H9 (cell line): Measurements from ENCODE around the gene PPP1R14C. TPM values are rescaled to one million over a fixed set of nuclear protein-coding genes. Genes with fewer than 3 reads are reported as not detected.

Experiments used
- DNase-seq: peaks from one replicate; pipeline ENCODE4 v3.0.0-alpha.2; 2017
- H2AFZ ChIP-seq: one replicate; pipeline ENCODE4 v1.6.1; 2013; ENCODE audit warnings: mild to moderate bottlenecking, low read length, control low read depth, moderate library complexity
- H2AK5ac ChIP-seq: 2 replicates; pipeline ENCODE4 v1.6.1; 2013; ENCODE audit warnings: low read length, control low read depth, mixed read lengths; ENCODE audit not compliant: insufficient read length
- H2BK120ac ChIP-seq: one replicate; pipeline ENCODE4 v1.6.1; 2013; ENCODE audit warnings: low read depth, mild to moderate bottlenecking, low read length, control low read depth, inconsistent platforms; ENCODE audit not compliant: poor library complexity, severe bottlenecking
- H2BK12ac ChIP-seq: 2 replicates; pipeline ENCODE4 v1.6.1; 2013; ENCODE audit warnings: low read length, control low read depth, mixed read lengths, low read depth; ENCODE audit not compliant: insufficient read length
- H2BK15ac ChIP-seq: 2 replicates; pipeline ENCODE4 v1.6.1; 2013; ENCODE audit warnings: low read depth, low read length, control low read depth
- H2BK20ac ChIP-seq: one replicate; pipeline ENCODE4 v1.6.1; 2013; ENCODE audit warnings: low read depth, mild to moderate bottlenecking, low read length, control low read depth, inconsistent platforms; ENCODE audit not compliant: poor library complexity, severe bottlenecking
- H2BK5ac ChIP-seq: 2 replicates; pipeline ENCODE4 v1.6.1; 2013; ENCODE audit warnings: low read length, control low read depth, mixed read lengths; ENCODE audit not compliant: insufficient read length
- H3K14ac ChIP-seq: 2 replicates; pipeline ENCODE4 v1.6.1; 2013; ENCODE audit warnings: low read length, control low read depth; ENCODE audit not compliant: insufficient read depth
- H3K18ac ChIP-seq: 2 replicates; pipeline ENCODE4 v1.6.1; 2013; ENCODE audit warnings: low read depth, mild to moderate bottlenecking, mixed read lengths, low read length, control low read depth; ENCODE audit not compliant: insufficient read length
- H3K23ac ChIP-seq: 2 replicates; pipeline ENCODE4 v1.6.1; 2013; ENCODE audit warnings: low read length, control low read depth, mixed read lengths, low read depth; ENCODE audit not compliant: insufficient read length
- H3K23me2 ChIP-seq: 2 replicates; pipeline ENCODE4 v1.6.1; 2013; ENCODE audit warnings: low read depth, mild to moderate bottlenecking, mixed read lengths, low read length, control low read depth; ENCODE audit not compliant: insufficient read length, poor library complexity, severe bottlenecking
- H3K27ac ChIP-seq: 2 replicates; pipeline ENCODE4 v1.5.1; 2013; ENCODE audit warnings: low read length, control low read depth, mixed read lengths, low read depth; ENCODE audit not compliant: insufficient read length
- H3K27me3 ChIP-seq: 2 replicates; pipeline ENCODE4 v1.6.1; 2013; ENCODE audit warnings: low read length, control low read depth, inconsistent platforms; ENCODE audit not compliant: insufficient read depth
- H3K4ac ChIP-seq: 2 replicates; pipeline ENCODE4 v1.6.1; 2013; ENCODE audit warnings: low read depth, mild to moderate bottlenecking, control low read depth, inconsistent platforms, low read length, moderate library complexity
- H3K4me1 ChIP-seq: 2 replicates; pipeline ENCODE4 v1.6.1; 2013; ENCODE audit warnings: low read length, control low read depth, inconsistent platforms; ENCODE audit not compliant: insufficient read depth
- H3K4me2 ChIP-seq: 2 replicates; pipeline ENCODE4 v1.6.1; 2013; ENCODE audit warnings: low read length, control low read depth, mixed read lengths; ENCODE audit not compliant: insufficient read length, insufficient read depth
- H3K56ac ChIP-seq: 2 replicates; pipeline ENCODE4 v1.6.1; 2013; ENCODE audit warnings: low read depth, mild to moderate bottlenecking, mixed read lengths, low read length, control low read depth; ENCODE audit not compliant: insufficient read length
- H3K79me1 ChIP-seq: 2 replicates; pipeline ENCODE4 v1.6.1; 2013; ENCODE audit warnings: low read depth, mild to moderate bottlenecking, moderate library complexity, low read length, control low read depth, inconsistent platforms; ENCODE audit not compliant: insufficient read depth, poor library complexity, severe bottlenecking
- H3K79me2 ChIP-seq: 2 replicates; pipeline ENCODE4 v1.6.1; 2013; ENCODE audit warnings: low read length, control low read depth, inconsistent platforms; ENCODE audit not compliant: insufficient read depth
- H3K9ac ChIP-seq: 2 replicates; pipeline ENCODE4 v1.6.1; 2013; ENCODE audit warnings: low read length, control low read depth, mixed read lengths; ENCODE audit not compliant: insufficient read length; ENCODE audit errors: extremely low read depth
- H3K9me3 ChIP-seq: one replicate; pipeline ENCODE4 v1.6.1; 2013; ENCODE audit warnings: low read depth, low read length, inconsistent platforms; ENCODE audit not compliant: control insufficient read depth
- H3T11ph ChIP-seq: one replicate; pipeline ENCODE4 v1.6.1; 2013; ENCODE audit warnings: mild to moderate bottlenecking, low read length, control low read depth, inconsistent platforms
- H4K20me1 ChIP-seq: one replicate; pipeline ENCODE4 v1.6.1; 2013; ENCODE audit not compliant: control insufficient read depth, insufficient read length, insufficient read depth
- H4K5ac ChIP-seq: 2 replicates; pipeline ENCODE4 v1.6.1; 2013; ENCODE audit warnings: low read depth, mild to moderate bottlenecking, mixed read lengths, low read length, control low read depth; ENCODE audit not compliant: insufficient read length
- H4K8ac ChIP-seq: replicated peaks from 2 replicates; pipeline ENCODE4 v1.6.1; 2013; ENCODE audit warnings: low read length, control low read depth, mixed read lengths, low read depth; ENCODE audit not compliant: insufficient read length
- H4K91ac ChIP-seq: 2 replicates; pipeline ENCODE4 v1.6.1; 2013; ENCODE audit warnings: low read depth, mild to moderate bottlenecking, moderate library complexity, mixed read lengths, low read length, control low read depth; ENCODE audit not compliant: insufficient read length
- H3K27ac Mint-ChIP-seq, 3 experiments: 2 replicates in 2 of 3; 3 replicates in 1 of 3; pipeline ENCODE4 v1.8.0; 2020 to 2021; ENCODE audit warnings: mixed read lengths in 3 of 3, mild to moderate bottlenecking in 1 of 3, moderate library complexity in 1 of 3
- H3K27me3 Mint-ChIP-seq: 2 replicates; pipeline ENCODE4 v1.8.0; 2021; ENCODE audit warnings: low read depth, mild to moderate bottlenecking, moderate library complexity, mixed read lengths
- H3K36me3 Mint-ChIP-seq, 3 experiments: 2 replicates in 2 of 3; 3 replicates in 1 of 3; pipeline ENCODE4 v1.8.0; 2020 to 2021; ENCODE audit warnings: low read depth in 3 of 3, mixed read lengths in 3 of 3; ENCODE audit not compliant: insufficient read depth in 1 of 3
- H3K4me1 Mint-ChIP-seq, 2 experiments: 2 replicates each; pipeline ENCODE4 v1.8.0; 2020; ENCODE audit warnings: mixed read lengths in 2 of 2
- H3K4me3 Mint-ChIP-seq, 2 experiments: 2 replicates in 1 of 2; 3 replicates in 1 of 2; pipeline ENCODE4 v1.8.0; 2020 to 2021; ENCODE audit warnings: mild to moderate bottlenecking in 2 of 2, mixed read lengths in 2 of 2, moderate library complexity in 1 of 2
- H3K9me3 Mint-ChIP-seq, 2 experiments: 2 replicates in 1 of 2; 3 replicates in 1 of 2; pipeline ENCODE4 v1.8.0; 2020; ENCODE audit warnings: mild to moderate bottlenecking in 2 of 2, mixed read lengths in 2 of 2, moderate library complexity in 1 of 2
- CTCF ChIP-seq: fragments of 200-600 bp; sonication (generic); conservative IDR thresholded peaks from 3 replicates; pipeline ENCODE4 v1.8.0; 2021; ENCODE audit warnings: antibody characterized with exemption, mild to moderate bottlenecking
- WGBS: extraction: QIAGEN DNeasy Blood & Tissue Kit; methylation state at CpG from one replicate; pipeline ENCODE4 v1.1.7; 2013; ENCODE audit warnings: missing lambda C conversion rate, low lambda C conversion rate, mixed read lengths; ENCODE audit not compliant: insufficient read length; ENCODE audit errors: extremely low coverage; 5-methylcytosine and 5-hydroxymethylcytosine counted together
- total RNA-seq: library from RNA; stranded (reverse); gene quantifications from 2 replicates; pipeline ENCODE4 v1.2.1, GENCODE V29; 2021

Gene PPP1R14C
- total RNA-seq, 1 experiment from 2014 or later, result 0.37 TPM

DNA sequence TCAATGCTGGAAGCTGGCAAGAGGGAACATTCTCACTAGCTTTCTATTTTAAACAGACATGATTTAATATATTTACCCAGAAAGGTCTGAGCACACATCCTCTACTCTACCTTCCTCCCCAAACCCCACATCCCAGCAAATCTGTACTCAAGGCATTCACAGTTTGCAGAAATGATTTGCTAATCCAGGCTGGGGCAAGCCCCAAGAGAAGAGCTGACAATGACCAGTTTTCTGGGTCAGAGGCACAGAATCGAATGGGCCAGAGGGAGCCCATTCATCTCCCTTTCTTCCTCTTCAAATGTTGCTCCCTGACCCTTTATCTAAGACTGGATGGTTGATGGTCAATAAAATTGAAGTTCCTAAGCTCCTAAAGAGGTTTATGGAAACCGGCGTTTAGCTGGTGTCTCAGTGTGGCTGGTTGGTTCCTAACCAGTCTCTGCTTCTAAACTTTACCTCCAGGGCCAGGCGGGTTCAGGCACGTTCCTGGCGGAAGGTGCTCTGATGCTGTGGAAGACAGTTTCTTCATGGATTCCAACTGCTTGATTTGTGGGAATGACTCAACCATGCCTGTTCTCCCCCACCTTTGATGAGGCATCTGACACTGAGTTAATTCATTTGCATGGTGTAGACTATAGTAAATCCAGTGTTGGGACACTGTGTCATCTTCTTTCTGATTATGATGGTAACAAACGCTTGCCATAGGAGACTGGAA lies 129.6 kb downstream of the PPP1R14C start:
- no peak overlapping the region for H3K18ac ChIP-seq
- H3K14ac ChIP-seq, result no peak overlapping the region
- H3K27ac ChIP-seq, result no peak overlapping the region
- H4K5ac ChIP-seq, result no peak overlapping the region
- no peak overlapping the region for H3K23ac ChIP-seq
- H2BK5ac ChIP-seq, result no peak overlapping the region
- Mint-ChIP-seq H3K27ac (no peak overlapping the region; a peak in 1 of 7 replicates), H3K4me1 (peaks cover 11 to 19% of the 10 kb centered on the region in 2 experiments), H3K4me3 (no peak overlapping the region), H3K36me3 (no peaks in the 10 kb centered on the region), H3K9me3 (peaks cover 3 to 5% of the 10 kb centered on the region in 2 experiments), H3K27me3 (peaks cover 8% of the 10 kb centered on the region)
- no peaks in the 10 kb centered on the region for H4K20me1 ChIP-seq
- H3K4ac ChIP-seq, result no peak overlapping the region
- no peaks in the 10 kb centered on the region for H3K9me3 ChIP-seq
- H2BK20ac ChIP-seq, result no peak overlapping the region
- no peaks in the 10 kb centered on the region for H3K23me2 ChIP-seq
- no peaks in the 10 kb centered on the region for H3K79me2 ChIP-seq
- no peak overlapping the region for H3K4me2 ChIP-seq
- no peak overlapping the region for H4K8ac ChIP-seq
- H2BK12ac ChIP-seq, result no peak overlapping the region
- H2BK120ac ChIP-seq, result no peak overlapping the region
- no peaks in the 10 kb centered on the region for H3K79me1 ChIP-seq
- no peak for DNase-seq
- no peak overlapping the region for H3K9ac ChIP-seq
- TF ChIP-seq CTCF, result no peak
- H3K4me1 ChIP-seq, result no peaks in the 10 kb centered on the region; the same call in 1 of the 2 replicates
- WGBS, result no CpG with 5 or more reads among the region's 7 CpGs
- no peaks in the 10 kb centered on the region for H3K27me3 ChIP-seq
- no peak overlapping the region for H4K91ac ChIP-seq
- no peak overlapping the region for H2BK15ac ChIP-seq
- no peak overlapping the region for H2AFZ ChIP-seq
- H3T11ph ChIP-seq, result no peak overlapping the region
- no peak overlapping the region for H2AK5ac ChIP-seq
- H3K56ac ChIP-seq, result no peak overlapping the region
